Esophagus squamous epithelium (tissue), 5 donors: Measurements from ENCODE around the gene LIMCH1. TPM values are rescaled to one million over a fixed set of nuclear protein-coding genes. Genes with fewer than 3 reads are reported as not detected.

Experiments used
- DNase-seq: peaks from one replicate; lab custom pipeline; 2025; lab: John Stamatoyannopoulos, UW
- H3K27ac ChIP-seq, 4 donors: fragments of 200-600 bp; sonication (generic); one replicate each; pipeline ENCODE4 v1.5.1; 2016 to 2019; ENCODE audit warnings: mild to moderate bottlenecking in 1 of 4
- H3K27me3 ChIP-seq, 4 donors: fragments of 200-600 bp; sonication (generic); 1 replicate in 3 of 4; 2 replicates in 1 of 4; pipeline versions ENCODE4 v1.5.1 to v1.6.0; 2017 to 2021; ENCODE audit warnings: antibody characterized with exemption in 1 of 4
- H3K36me3 ChIP-seq, 3 donors: fragments of 200-600 bp; sonication (generic); one replicate each; pipeline ENCODE4 v1.5.1; 2016 to 2019
- H3K4me1 ChIP-seq, 3 donors: fragments of 200-600 bp; sonication (generic); one replicate each; pipeline ENCODE4 v1.5.1; 2017 to 2019
- H3K4me3 ChIP-seq, 4 donors: fragments of 200-600 bp; sonication (generic); 1 replicate in 3 of 4; 2 replicates in 1 of 4; pipeline ENCODE4 v1.5.1; 2016 to 2019; ENCODE audit warnings: mild to moderate bottlenecking in 2 of 4, moderate library complexity in 1 of 4
- H3K9me3 ChIP-seq, 3 donors: fragments of 200-600 bp; sonication (generic); one replicate each; pipeline ENCODE4 v1.5.1; 2016 to 2019
- CTCF ChIP-seq, 6 experiments: fragments of 450-650 bp in 4 of 6; fragments of 200-600 bp in 2 of 6; sonication (generic) in 2 of 6; IDR thresholded peaks; one replicate each; pipeline ENCODE4 v1.5.1; 2016 to 2019; ENCODE audit warnings: antibody characterized with exemption in 6 of 6, mild to moderate bottlenecking in 4 of 6, moderate library complexity in 4 of 6
- POLR2A ChIP-seq, 4 donors: fragments of 450-650 bp; IDR thresholded peaks; one replicate each; pipeline ENCODE4 v1.6.1; 2017; ENCODE audit warnings: antibody characterized with exemption in 4 of 4, mild to moderate bottlenecking in 4 of 4, moderate library complexity in 3 of 4
- WGBS, 2 donors: methylation state at CpG; one replicate each; pipeline ENCODE4 v1.1.5; 2018; 5-methylcytosine and 5-hydroxymethylcytosine counted together
- intact Hi-C: fragments of 100-400 bp; cut with DNase I; formaldehyde crosslinking; loops from one replicate; pipeline ENCODE4 v1.15.0; 2022
- total RNA-seq, 4 donors: library from RNA; depleted of rRNA; stranded (reverse); fragments of >200 nt; gene quantifications; one replicate each; pipeline ENCODE4 v1.1.0, GENCODE V29; 2016
- donor health status: DM: yes; HTN: yes; CAD: no.

The LIMCH1 gene
- total RNA-seq, 4 donors from 2014 or later, result 9.8 to 19.1 (median 13.1) TPM

GRCh38 chr4:41510179-41510578 lies 27.8 kb upstream of the LIMCH1 start:
- intact Hi-C loops, result no loop called here

GRCh38 chr4:41512136-41512535 lies 25.8 kb upstream of the LIMCH1 start:
- DNase-seq, result no peak
- 42 to 53% methylated on average over 1 of the region's 1 CpG for WGBS, 2 donors

More at GRCh38 chr4:41510179-41510578, 27.8 kb upstream of the LIMCH1 start:
- Histone ChIP-seq H3K4me1 (peaks cover 0 to 7% (median 0%) of the 10 kb centered on the region in 3 donors), H3K36me3 (no peaks in the 10 kb centered on the region), H3K27me3 (no peaks in the 10 kb centered on the region), H3K9me3 (no peaks in the 10 kb centered on the region), H3K27ac (no peak overlapping the region), H3K4me3 (no peak overlapping the region)
- no peak for DNase-seq
- 75 to 81% methylated on average over 1 of the region's 1 CpG for WGBS, 2 donors
- TF ChIP-seq POLR2A (IDR thresholded peaks at IDR 0.05) (no peak), CTCF (IDR thresholded peaks at IDR 0.05) (no peak)

DNA sequence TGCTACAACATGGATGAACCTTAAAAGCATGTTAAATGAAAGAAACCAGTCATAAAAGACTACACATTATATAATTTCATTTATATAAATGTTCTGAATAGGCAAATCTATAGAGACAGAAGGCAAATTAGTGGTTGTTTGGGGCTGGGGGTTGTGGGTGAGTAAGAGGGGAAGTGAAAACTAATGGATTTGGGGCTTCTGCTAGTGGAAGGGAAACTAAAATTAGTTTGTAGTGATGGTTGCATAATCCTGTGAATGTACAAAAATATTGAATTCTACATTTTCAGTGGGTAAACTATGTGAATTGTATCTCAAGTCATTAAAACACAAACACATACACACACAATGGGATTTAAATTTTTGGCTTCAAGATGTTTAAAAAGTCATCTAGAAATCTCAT lies 25.4 kb upstream of the LIMCH1 start:
- Histone ChIP-seq H3K4me3 (no peak overlapping the region), H3K9me3 (no peaks in the 10 kb centered on the region), H3K27me3 (no peaks in the 10 kb centered on the region), H3K4me1 (peaks cover 0 to 7% (median 0%) of the 10 kb centered on the region in 3 donors), H3K27ac (no peak overlapping the region), H3K36me3 (no peaks in the 10 kb centered on the region)
- intact Hi-C loops, result no loop called here
- no peak for DNase-seq
- TF ChIP-seq POLR2A (IDR thresholded peaks at IDR 0.05), result no peak
- no peak for TF ChIP-seq CTCF (IDR thresholded peaks at IDR 0.05)

More at GRCh38 chr4:41512136-41512535, 25.8 kb upstream of the LIMCH1 start:
- Histone ChIP-seq H3K27ac (no peak overlapping the region), H3K27me3 (no peaks in the 10 kb centered on the region), H3K4me3 (no peak overlapping the region), H3K4me1 (peaks cover 0 to 7% (median 0%) of the 10 kb centered on the region in 3 donors), H3K36me3 (no peaks in the 10 kb centered on the region), H3K9me3 (no peaks in the 10 kb centered on the region)
- TF ChIP-seq CTCF (IDR thresholded peaks at IDR 0.05) (no peak), POLR2A (IDR thresholded peaks at IDR 0.05) (no peak)
- intact Hi-C loops, result no loop called here

GRCh38 chr4:41514169-41514568 lies 23.8 kb upstream of the LIMCH1 start:
- intact Hi-C loops, result no loop called here
- DNase-seq, result no peak
- WGBS, 2 donors, result 87 to 100% methylated on average over 1 of the region's 1 CpG
- Histone ChIP-seq H3K27me3 (no peaks in the 10 kb centered on the region), H3K4me1 (peaks cover 0 to 6% (median 0%) of the 10 kb centered on the region in 3 donors), H3K4me3 (no peak overlapping the region), H3K36me3 (no peaks in the 10 kb centered on the region), H3K9me3 (no peaks in the 10 kb centered on the region), H3K27ac (no peak overlapping the region)
- no peak for TF ChIP-seq CTCF (IDR thresholded peaks at IDR 0.05)
- no peak for TF ChIP-seq POLR2A (IDR thresholded peaks at IDR 0.05)

GRCh38 chr4:41514766-41515481 lies 23.0 kb upstream of the LIMCH1 start:
- H3K36me3 ChIP-seq, result no peaks in the 10 kb centered on the region
- WGBS, 2 donors, result 67 to 85% methylated on average over 11 to 14 of the region's 14 CpGs
- H3K4me1 ChIP-seq, result no peaks in the 10 kb centered on the region
- TF ChIP-seq POLR2A (IDR thresholded peaks at IDR 0.05) (no peak), CTCF (IDR thresholded peaks at IDR 0.05) (no peak)
- DNase-seq, result no peak
- H3K4me3 ChIP-seq, result no peak overlapping the region
- H3K27me3 ChIP-seq, result no peaks in the 10 kb centered on the region
- intact Hi-C loops, result no loop called here
- H3K9me3 ChIP-seq, result no peaks in the 10 kb centered on the region
- no peak overlapping the region for H3K27ac ChIP-seq
